Activated B cell treated with CpG ODN at 0.5 μM for 24 hours (primary cell): ENCODE measurements around the gene TCAP. TPM values are rescaled to one million over a fixed set of nuclear protein-coding genes. Genes with fewer than 3 reads are reported as not detected.

Experiments
- ATAC-seq: fragments of 200-7000 bp; cut with Tn5 transposase; one replicate; pipeline ENCODE4 v1.10.0; 2021; ENCODE audit warnings: low read depth, mild to moderate bottlenecking, moderate library complexity
- CTCF ChIA-PET: fragments of 350-600 bp; sonication (Branson Sonifier 250); formaldehyde crosslinking; loops from one replicate; lab custom pipeline; 2021; ENCODE audit warnings: antibody characterized with exemption; lab: Charles Lee
- POLR2A ChIA-PET: fragments of 350-600 bp; sonication (Branson Sonifier 250); formaldehyde crosslinking; loops from one replicate; lab custom pipeline; 2021; ENCODE audit warnings: antibody characterized with exemption; lab: Charles Lee
- DNase-seq: peaks from one replicate; pipeline ENCODE4 v3.0.0; 2022
- H3K27ac Mint-ChIP-seq: one replicate; pipeline ENCODE4 v1.8.0; 2020; ENCODE audit warnings: mixed read lengths
- H3K27me3 Mint-ChIP-seq: one replicate; pipeline ENCODE4 v1.8.0; 2021; ENCODE audit warnings: mixed read lengths
- H3K36me3 Mint-ChIP-seq: one replicate; pipeline ENCODE4 v1.8.0; 2021; ENCODE audit warnings: low read depth, mixed read lengths
- H3K4me1 Mint-ChIP-seq: one replicate; pipeline ENCODE4 v1.8.0; 2021; ENCODE audit warnings: mixed read lengths
- H3K4me3 Mint-ChIP-seq: one replicate; pipeline ENCODE4 v1.8.0; 2020; ENCODE audit warnings: mild to moderate bottlenecking, mixed read lengths
- H3K9me3 Mint-ChIP-seq: one replicate; pipeline ENCODE4 v1.8.0; 2020; ENCODE audit warnings: mixed read lengths
- intact Hi-C: fragments of 100-400 bp; cut with micrococcal nuclease; formaldehyde crosslinking; loops from one replicate; pipeline ENCODE4 v1.15.1; 2024
- total RNA-seq: library from RNA; stranded (reverse); gene quantifications from 2 replicates; pipeline ENCODE4 v1.2.3, GENCODE V29; 2022
- TF ChIP-seq, protein P1 (sequence below): fragments of 200-600 bp; IDR thresholded peaks from one replicate; pipeline ENCODE4 v1.8.0; 2022; ENCODE audit warnings: antibody characterized with exemption, mild to moderate bottlenecking

Gene TCAP
- total RNA-seq, 1 donor from 2014 or later: 2.3 TPM

DNA sequence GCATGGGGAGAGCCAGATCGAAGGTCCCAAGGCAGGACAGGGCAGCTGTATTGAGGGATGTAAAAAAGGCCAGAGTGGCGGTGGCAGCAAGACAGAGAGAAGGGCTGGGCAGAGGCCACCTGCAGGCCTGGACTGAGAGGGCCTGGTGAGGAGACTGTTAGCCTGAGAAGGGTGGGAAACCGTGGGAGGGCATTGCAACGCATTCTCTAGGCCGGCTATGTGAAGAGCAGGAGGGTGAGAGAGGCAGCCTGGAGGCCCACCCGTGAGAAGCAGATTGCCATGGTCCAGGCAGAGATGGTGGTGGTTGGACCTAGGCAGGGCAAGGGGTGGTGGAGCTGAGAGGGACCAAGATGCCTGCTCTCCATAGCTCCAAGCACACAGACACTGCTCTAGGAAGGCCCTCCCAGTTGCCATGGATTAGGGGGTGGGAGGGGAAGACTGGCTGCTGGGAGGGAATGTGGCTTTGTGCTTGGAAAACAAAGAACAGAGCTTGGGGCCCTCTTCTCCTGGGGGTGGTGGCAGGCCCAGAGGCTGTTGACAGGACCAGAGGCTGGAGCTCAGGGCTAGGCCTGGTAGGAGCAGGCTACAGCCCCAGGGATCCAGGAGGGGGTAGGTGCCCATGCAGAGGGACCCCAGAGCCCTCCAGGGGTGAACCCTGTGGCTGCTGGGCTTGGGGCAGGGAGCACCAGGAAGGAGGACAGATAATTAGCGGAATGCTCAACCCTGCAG is 12.4 kb upstream of the TCAP start:
- Mint-ChIP-seq H3K27me3 (no peaks in the 10 kb centered on the region), H3K9me3 (no peaks in the 10 kb centered on the region), H3K27ac (no peak overlapping the region), H3K36me3 (peaks cover 39% of the 10 kb centered on the region), H3K4me1 (peaks cover 23% of the 10 kb centered on the region), H3K4me3 (no peak overlapping the region)
- ChIA-PET CTCF (interaction anchor here (0.9 to 2.6 kb wide), 8 partner anchors 10 to 48 kb away, joined by 3 to 14 read pairs (median 4); partner anchors contain the start of gene PNMT), POLR2A (interaction anchor here (0.9 to 1.0 kb wide), 2 partner anchors 15 to 36 kb away, joined by 3 to 5 read pairs; no protein-coding TSS in a partner anchor)
- no peak for ATAC-seq
- TF ChIP-seq, protein P1, sequence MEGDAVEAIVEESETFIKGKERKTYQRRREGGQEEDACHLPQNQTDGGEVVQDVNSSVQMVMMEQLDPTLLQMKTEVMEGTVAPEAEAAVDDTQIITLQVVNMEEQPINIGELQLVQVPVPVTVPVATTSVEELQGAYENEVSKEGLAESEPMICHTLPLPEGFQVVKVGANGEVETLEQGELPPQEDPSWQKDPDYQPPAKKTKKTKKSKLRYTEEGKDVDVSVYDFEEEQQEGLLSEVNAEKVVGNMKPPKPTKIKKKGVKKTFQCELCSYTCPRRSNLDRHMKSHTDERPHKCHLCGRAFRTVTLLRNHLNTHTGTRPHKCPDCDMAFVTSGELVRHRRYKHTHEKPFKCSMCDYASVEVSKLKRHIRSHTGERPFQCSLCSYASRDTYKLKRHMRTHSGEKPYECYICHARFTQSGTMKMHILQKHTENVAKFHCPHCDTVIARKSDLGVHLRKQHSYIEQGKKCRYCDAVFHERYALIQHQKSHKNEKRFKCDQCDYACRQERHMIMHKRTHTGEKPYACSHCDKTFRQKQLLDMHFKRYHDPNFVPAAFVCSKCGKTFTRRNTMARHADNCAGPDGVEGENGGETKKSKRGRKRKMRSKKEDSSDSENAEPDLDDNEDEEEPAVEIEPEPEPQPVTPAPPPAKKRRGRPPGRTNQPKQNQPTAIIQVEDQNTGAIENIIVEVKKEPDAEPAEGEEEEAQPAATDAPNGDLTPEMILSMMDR: no peak
- no peak for DNase-seq
- intact Hi-C loops: no loop called here

DNA sequence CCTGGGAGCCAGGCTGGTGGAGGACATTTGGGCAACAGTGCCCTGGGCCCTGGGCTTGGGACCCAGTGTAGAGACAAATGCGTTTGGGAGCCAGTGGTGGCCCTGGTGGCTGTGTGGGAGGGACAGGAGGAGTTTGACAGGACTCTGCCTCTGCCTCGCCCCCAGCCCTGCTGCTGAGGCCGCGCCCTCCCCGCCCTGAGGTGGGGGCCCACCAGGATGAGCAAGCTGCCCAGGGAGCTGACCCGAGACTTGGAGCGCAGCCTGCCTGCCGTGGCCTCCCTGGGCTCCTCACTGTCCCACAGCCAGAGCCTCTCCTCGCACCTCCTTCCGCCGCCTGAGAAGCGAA is 11.9 kb upstream of the TCAP start:
- Mint-ChIP-seq H3K36me3 (peaks cover 42% of the 10 kb centered on the region), H3K4me1 (peaks cover 28% of the 10 kb centered on the region), H3K27ac (no peak overlapping the region), H3K4me3 (no peak overlapping the region), H3K9me3 (no peaks in the 10 kb centered on the region), H3K27me3 (no peaks in the 10 kb centered on the region)
- intact Hi-C loops: no loop called here
- ATAC-seq: no peak
- DNase-seq: no peak
- CTCF ChIA-PET: interaction anchor here (0.8 to 2.6 kb wide), 17 partner anchors 10 to 106 kb away, joined by 3 to 16 read pairs (median 5); partner anchors contain the start of genes MIEN1, PNMT and TCAP
- TF ChIP-seq, protein P1: no peak
- POLR2A ChIA-PET: interaction anchor here (1.0 kb wide), 1 partner anchor 14 kb away, joined by 5 read pairs; no protein-coding TSS in a partner anchor

DNA sequence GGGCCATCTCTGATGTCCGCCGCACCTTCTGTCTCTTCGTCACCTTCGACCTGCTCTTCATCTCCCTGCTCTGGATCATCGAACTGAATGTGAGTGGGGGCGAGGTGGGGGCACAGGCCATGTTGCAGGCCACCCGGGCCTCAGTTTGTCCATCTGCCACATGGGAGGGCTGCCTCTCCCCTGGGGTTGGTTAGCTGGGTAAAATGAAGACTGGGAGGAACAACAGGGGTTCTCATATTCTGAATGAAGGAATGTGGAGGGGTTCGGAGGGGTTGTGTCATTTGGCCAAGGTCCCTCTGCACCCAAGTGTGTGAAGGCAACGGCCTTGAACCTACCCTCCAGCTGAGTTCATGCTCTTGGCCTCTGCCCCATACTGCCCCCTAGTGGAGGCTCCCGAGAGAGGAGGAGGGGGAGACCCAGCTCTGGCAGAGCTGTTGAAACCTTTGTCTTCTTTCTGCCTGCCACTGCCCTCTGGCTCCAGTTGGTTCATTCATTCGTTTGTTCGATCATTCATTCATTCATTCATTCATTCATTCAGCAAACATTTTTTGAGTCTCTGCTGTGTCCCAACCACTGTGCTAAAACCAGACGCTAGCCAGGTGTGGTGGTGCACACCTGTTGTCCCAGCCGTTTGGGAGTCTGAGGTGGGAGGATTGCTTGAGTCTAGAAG is 11.4 kb upstream of the TCAP start:
- intact Hi-C loops: no loop called here

GRCh38 chr17:39655105-39655504 is 10.0 kb upstream of the TCAP start:
- ChIA-PET CTCF (interaction anchor here (0.7 to 2.6 kb wide), 11 partner anchors 11 to 104 kb away, joined by 3 to 16 read pairs (median 6); partner anchors contain the start of gene TCAP), POLR2A (interaction anchor here (1.2 to 1.4 kb wide), 2 partner anchors 10 to 98 kb away, joined by 3 to 4 read pairs; partner anchors contain the start of gene TCAP)
- intact Hi-C loops: no loop called here
- H3K9me3 Mint-ChIP-seq: no peaks in the 10 kb centered on the region
- no peak overlapping the region for H3K4me3 Mint-ChIP-seq
- peaks cover 42% of the 10 kb centered on the region for H3K4me1 Mint-ChIP-seq
- TF ChIP-seq, protein P1: no peak
- DNase-seq (no peak), ATAC-seq (no peak)
- no peak overlapping the region for H3K27ac Mint-ChIP-seq
- H3K36me3 Mint-ChIP-seq: peaks cover 37% of the 10 kb centered on the region
- H3K27me3 Mint-ChIP-seq: no peaks in the 10 kb centered on the region

More for the DNA sequence above, 11.4 kb upstream of the TCAP start:
- H3K36me3 Mint-ChIP-seq: peaks cover 41% of the 10 kb centered on the region
- POLR2A ChIA-PET: interaction anchor here (1.2 kb wide), 1 partner anchor 99 kb away, joined by 3 read pairs; no protein-coding TSS in a partner anchor
- DNase-seq (no peak), ATAC-seq (peak; percentile 75)
- H3K27ac Mint-ChIP-seq: no peak overlapping the region
- no peak overlapping the region for H3K4me3 Mint-ChIP-seq
- H3K9me3 Mint-ChIP-seq: no peaks in the 10 kb centered on the region
- TF ChIP-seq, protein P1: no peak
- CTCF ChIA-PET: interaction anchor here (0.6 to 2.6 kb wide), 19 partner anchors 10 to 167 kb away, joined by 3 to 16 read pairs (median 4); partner anchors contain the start of genes MIEN1, PNMT and TCAP
- H3K27me3 Mint-ChIP-seq: no peaks in the 10 kb centered on the region
- peaks cover 33% of the 10 kb centered on the region for H3K4me1 Mint-ChIP-seq
